Measurements from ENCODE around the gene LATS2.
"Not testable (repeated sequence)": the region's sequence is repeated elsewhere in the genome, so short reads cannot be mapped to it uniquely, and the experiment has no call there.

The LATS2 gene

DNA sequence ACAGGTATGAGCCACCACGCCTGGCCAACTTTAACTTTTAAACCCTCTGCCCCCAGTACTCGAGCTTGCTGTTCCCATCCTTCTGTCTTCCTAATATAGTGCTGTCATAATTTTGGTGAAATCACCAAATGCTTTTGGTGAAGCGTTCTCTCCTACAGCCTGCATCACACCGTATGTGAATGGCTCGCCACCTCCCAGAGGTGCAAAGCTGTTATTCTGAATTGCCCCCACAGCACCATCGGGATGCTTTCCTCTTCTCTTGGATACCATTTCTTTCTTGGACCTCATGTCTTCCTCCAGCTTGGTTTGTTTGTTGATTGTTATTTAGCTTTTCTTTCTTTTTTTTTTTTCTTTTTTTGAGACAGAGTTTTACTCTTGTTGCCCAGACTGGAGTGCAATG, 105.9 kb downstream of the LATS2 start (continued):
- TF ChIP-seq, protein P1, sequence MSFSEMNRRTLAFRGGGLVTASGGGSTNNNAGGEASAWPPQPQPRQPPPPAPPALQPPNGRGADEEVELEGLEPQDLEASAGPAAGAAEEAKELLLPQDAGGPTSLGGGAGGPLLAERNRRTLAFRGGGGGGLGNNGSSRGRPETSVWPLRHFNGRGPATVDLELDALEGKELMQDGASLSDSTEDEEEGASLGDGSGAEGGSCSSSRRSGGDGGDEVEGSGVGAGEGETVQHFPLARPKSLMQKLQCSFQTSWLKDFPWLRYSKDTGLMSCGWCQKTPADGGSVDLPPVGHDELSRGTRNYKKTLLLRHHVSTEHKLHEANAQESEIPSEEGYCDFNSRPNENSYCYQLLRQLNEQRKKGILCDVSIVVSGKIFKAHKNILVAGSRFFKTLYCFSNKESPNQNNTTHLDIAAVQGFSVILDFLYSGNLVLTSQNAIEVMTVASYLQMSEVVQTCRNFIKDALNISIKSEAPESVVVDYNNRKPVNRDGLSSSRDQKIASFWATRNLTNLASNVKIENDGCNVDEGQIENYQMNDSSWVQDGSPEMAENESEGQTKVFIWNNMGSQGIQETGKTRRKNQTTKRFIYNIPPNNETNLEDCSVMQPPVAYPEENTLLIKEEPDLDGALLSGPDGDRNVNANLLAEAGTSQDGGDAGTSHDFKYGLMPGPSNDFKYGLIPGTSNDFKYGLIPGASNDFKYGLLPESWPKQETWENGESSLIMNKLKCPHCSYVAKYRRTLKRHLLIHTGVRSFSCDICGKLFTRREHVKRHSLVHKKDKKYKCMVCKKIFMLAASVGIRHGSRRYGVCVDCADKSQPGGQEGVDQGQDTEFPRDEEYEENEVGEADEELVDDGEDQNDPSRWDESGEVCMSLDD (tag by site-specific recombination; IDR thresholded peaks at IDR 0.05) = no peak

DNA sequence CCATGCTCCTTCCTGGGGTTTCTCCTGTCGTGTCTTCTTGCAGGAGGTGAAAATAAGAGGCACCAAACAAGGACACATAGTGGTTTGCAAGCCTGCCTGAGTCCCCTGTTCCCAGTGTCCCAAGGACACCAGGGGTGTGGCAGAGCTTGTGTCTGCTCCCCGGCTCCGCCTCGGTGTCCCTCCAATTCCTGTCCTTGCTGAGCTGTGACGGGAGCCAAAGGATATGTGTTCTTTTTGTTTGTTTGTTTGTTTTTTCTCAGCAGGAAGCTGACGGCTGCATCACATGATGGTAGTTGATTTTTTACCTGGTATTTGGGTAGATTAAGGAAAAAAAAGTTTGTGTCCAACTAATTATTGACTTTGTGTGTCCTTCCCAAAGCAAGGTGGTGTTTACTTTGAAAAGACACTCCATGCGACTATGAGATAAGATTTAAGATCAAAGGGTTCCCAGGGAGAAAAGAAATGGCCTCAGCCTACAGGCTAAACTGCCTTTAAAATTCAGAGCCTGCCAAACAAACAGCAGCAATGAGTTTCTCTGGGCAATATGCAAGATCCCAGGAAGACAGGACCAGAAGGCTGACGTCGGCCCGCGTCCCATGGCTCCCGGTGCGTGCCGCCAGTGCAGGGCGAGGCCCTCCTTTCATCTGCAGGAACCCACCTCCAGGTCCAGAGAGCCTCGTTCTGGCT, 108.0 kb downstream of the LATS2 start:
- H3K36me3 ChIP-seq (ENCODE audit: control insufficient read depth in 2 of 2, insufficient read depth in 1 of 2, low read length in 2 of 2) = no peaks in the 10 kb centered on the region
- no peaks in the 10 kb centered on the region for H3K9me3 ChIP-seq (ENCODE audit: control insufficient read depth, insufficient read depth, low read depth, low read length)
- POLR2A ChIA-PET = no interaction called here
- no peak overlapping the region for H3K27ac ChIP-seq (ENCODE audit: extremely low read depth, low read depth, low read length)
- CTCF ChIA-PET = no interaction called here
- TF ChIP-seq TCF7L2 (IDR thresholded peaks at IDR 0.05; ENCODE audit: borderline replicate concordance, low read depth, low read length) (peak; percentile 41; the same call in 1 of the 2 replicates), ZNF239 (tag by site-specific recombination; IDR thresholded peaks at IDR 0.05) (no peak)
- no peaks in the 10 kb centered on the region for H3K4me1 ChIP-seq (ENCODE audit: control insufficient read depth, insufficient read depth, low read length)
- no peak overlapping the region for H3K4me3 ChIP-seq (ENCODE audit: low read depth, low read length)

DNA sequence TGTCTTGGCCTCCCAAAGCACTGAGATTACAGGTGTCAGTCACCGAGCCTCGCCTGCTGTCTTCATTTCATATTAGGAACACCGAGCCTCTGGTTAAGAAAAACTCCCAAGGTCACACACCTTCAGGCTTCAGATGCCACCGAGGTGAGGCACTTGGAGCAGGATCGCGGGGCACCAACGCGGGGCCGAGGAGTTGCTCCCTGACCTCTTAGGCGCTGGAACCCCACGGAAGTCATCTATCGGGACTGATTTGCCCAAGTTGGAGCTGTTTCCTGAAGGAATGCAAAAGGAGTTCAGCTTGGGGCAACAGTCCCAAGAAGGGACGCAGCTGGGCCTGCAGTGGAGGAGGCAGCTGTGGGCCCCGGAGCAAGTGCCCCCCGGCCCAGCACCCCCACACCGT, 108.5 kb downstream of the LATS2 start:
- TF ChIP-seq ZFP3 (tag by site-specific recombination; IDR thresholded peaks at IDR 0.05; ENCODE audit: low read depth) = no peak
- TF ChIP-seq ZNF518A (tag by site-specific recombination; conservative IDR thresholded peaks at IDR 0.05; ENCODE audit: low read depth) = no peak
- H3K4me3 ChIP-seq (ENCODE audit: low read depth, low read length) = no peak overlapping the region
- ChIA-PET POLR2A (interaction anchor here (0.7 kb wide), 1 partner anchor 526 kb away, joined by 3 read pairs; no protein-coding TSS in a partner anchor), CTCF (no interaction called here)
- no peak overlapping the region for H3K27ac ChIP-seq (ENCODE audit: extremely low read depth, low read depth, low read length)
- no peaks in the 10 kb centered on the region for H3K9me3 ChIP-seq (ENCODE audit: control insufficient read depth, insufficient read depth, low read depth, low read length)
- no peaks in the 10 kb centered on the region for H3K4me1 ChIP-seq (ENCODE audit: control insufficient read depth, insufficient read depth, low read length)
- no peaks in the 10 kb centered on the region for H3K36me3 ChIP-seq (ENCODE audit: control insufficient read depth in 2 of 2, insufficient read depth in 1 of 2, low read length in 2 of 2)

- H3K27ac ChIP-seq (ENCODE audit: extremely low read depth, low read depth, low read length); POLR2A ChIA-PET; H3K4me1 ChIP-seq (ENCODE audit: control insufficient read depth, insufficient read depth, low read length); H3K9me3 ChIP-seq (ENCODE audit: control insufficient read depth, insufficient read depth, low read depth, low read length); H3K36me3 ChIP-seq (ENCODE audit: control insufficient read depth in 2 of 2, insufficient read depth in 1 of 2, low read length in 2 of 2); H3K4me3 ChIP-seq (ENCODE audit: low read depth, low read length): not testable (repeated sequence)
- CTCF ChIA-PET = interaction anchor here (0.6 kb wide), 1 partner anchor 232 kb away, joined by 4 read pairs; no protein-coding TSS in a partner anchor
Measured at GRCh38 chr13:20948001-20948400, 113.4 kb downstream of the LATS2 start.

GRCh38 chr13:20945952-20946383, 115.4 kb downstream of the LATS2 start:
- Histone ChIP-seq H3K4me1 (ENCODE audit: control insufficient read depth, insufficient read depth, low read length) (no peaks in the 10 kb centered on the region), H3K27ac (ENCODE audit: extremely low read depth, low read depth, low read length) (no peak overlapping the region), H3K36me3 (ENCODE audit: control insufficient read depth in 2 of 2, insufficient read depth in 1 of 2, low read length in 2 of 2) (no peaks in the 10 kb centered on the region), H3K9me3 (ENCODE audit: control insufficient read depth, insufficient read depth, low read depth, low read length) (no peaks in the 10 kb centered on the region), H3K4me3 (ENCODE audit: low read depth, low read length) (no peak overlapping the region)
- ChIA-PET CTCF (interaction anchor here (0.9 to 1.2 kb wide), 2 partner anchors 234 to 531 kb away, joined by 3 to 5 read pairs; no protein-coding TSS in a partner anchor), POLR2A (no interaction called here)
- TF ChIP-seq ZNF530 (tag by site-specific recombination; IDR thresholded peaks at IDR 0.05; ENCODE audit: low read depth) = no peak
- TF ChIP-seq ZNF692 (tag by site-specific recombination; IDR thresholded peaks at IDR 0.05) = no peak
- TF ChIP-seq ZNF600 (tag by site-specific recombination; IDR thresholded peaks at IDR 0.05) = no peak
- no peak for TF ChIP-seq ZNF23 (tag by site-specific recombination; IDR thresholded peaks at IDR 0.05; ENCODE audit: borderline replicate concordance)
- no peak for TF ChIP-seq ZNF561 (tag by site-specific recombination; IDR thresholded peaks at IDR 0.05; ENCODE audit: borderline replicate concordance)
- TF ChIP-seq ZEB2 (tag by site-specific recombination; IDR thresholded peaks at IDR 0.05) = no peak
- no peak for TF ChIP-seq ZFHX2 (tag by site-specific recombination; conservative IDR thresholded peaks at IDR 0.05)

All from HEK293 (cell line).